Measurements from ENCODE around the gene FGF12.

The FGF12 gene

GRCh38 chr3:192313605-192314004 lies 413.7 kb downstream of the FGF12 start:
- no peak for DNase-seq (ENCODE audit: low read depth)

GRCh38 chr3:192307631-192308030 lies 419.7 kb downstream of the FGF12 start:
- TF ChIP-seq CTCF (conservative IDR thresholded peaks at IDR 0.05; ENCODE audit: low read depth, low read length): no peak
- H3K4me3 ChIP-seq (ENCODE audit: low read length): no peak overlapping the region
- no peak for DNase-seq (ENCODE audit: low read depth)

More at GRCh38 chr3:192313605-192314004, 413.7 kb downstream of the FGF12 start:
- no peak for TF ChIP-seq CTCF (conservative IDR thresholded peaks at IDR 0.05; ENCODE audit: low read depth, low read length)
- no peak overlapping the region for H3K4me3 ChIP-seq (ENCODE audit: low read length)

GRCh38 chr3:192303235-192303634 lies 424.1 kb downstream of the FGF12 start:
- no peak overlapping the region for H3K4me3 ChIP-seq (ENCODE audit: low read length)
- DNase-seq (ENCODE audit: low read depth): no peak
- TF ChIP-seq CTCF (conservative IDR thresholded peaks at IDR 0.05; ENCODE audit: low read depth, low read length): no peak

- H3K4me3 ChIP-seq (ENCODE audit: low read length): no peak overlapping the region
- DNase-seq (ENCODE audit: low read depth): no peak
- no peak for TF ChIP-seq CTCF (conservative IDR thresholded peaks at IDR 0.05; ENCODE audit: low read depth, low read length)
These were observed 424.6 kb downstream of the FGF12 start for GRCh38 chr3:192302721-192303120.

- peak; percentile 0 for TF ChIP-seq CTCF (conservative IDR thresholded peaks at IDR 0.05; ENCODE audit: low read depth, low read length)
- no peak for DNase-seq (ENCODE audit: low read depth)
- H3K4me3 ChIP-seq (ENCODE audit: low read length): no peak overlapping the region
These were observed 427.4 kb downstream of the FGF12 start for GRCh38 chr3:192299921-192300320.

- TF ChIP-seq CTCF (conservative IDR thresholded peaks at IDR 0.05; ENCODE audit: low read depth, low read length): no peak
- DNase-seq (ENCODE audit: low read depth): no peak
These were observed 430.5 kb downstream of the FGF12 start for GRCh38 chr3:192296845-192297244.

GRCh38 chr3:192284443-192285072 lies 442.8 kb downstream of the FGF12 start:
- H3K4me3 ChIP-seq (ENCODE audit: low read length): no peak overlapping the region
- TF ChIP-seq CTCF (conservative IDR thresholded peaks at IDR 0.05; ENCODE audit: low read depth, low read length): no peak
- no peak for DNase-seq (ENCODE audit: low read depth)

More at GRCh38 chr3:192296845-192297244, 430.5 kb downstream of the FGF12 start:
- H3K4me3 ChIP-seq (ENCODE audit: low read length): no peak overlapping the region

All from retinal pigment epithelial cell (primary cell).